Measurements from ENCODE around the gene ZNF627.
A peak's percentile ranks its signal among the peaks of the same experiment; 100 is the strongest.
"Not testable (repeated sequence)": the region's sequence is repeated elsewhere in the genome, so short reads cannot be mapped to it uniquely, and the experiment has no call there.

Gene ZNF627

GRCh38 chr19:11597202-11598102 lies at the start of gene ZNF627:
ZNF627 (plus strand) TSS chr19:11597483; CDS start chr19:11597628, 145 bp downstream.
- peak; percentile 98 for DNase-seq (ENCODE audit: low spot score)

- no peak for DNase-seq (ENCODE audit: low spot score)
These were observed 49.2 kb upstream of the ZNF627 start for GRCh38 chr19:11547929-11548700.

- DNase-seq (ENCODE audit: low spot score), result no peak
These were observed 47.8 kb upstream of the ZNF627 start for GRCh38 chr19:11549386-11549953.

GRCh38 chr19:11550265-11550664 lies 47.0 kb upstream of the ZNF627 start:
- no peak for DNase-seq (ENCODE audit: low spot score)

GRCh38 chr19:11551603-11552235 lies 45.6 kb upstream of the ZNF627 start:
- no peak for DNase-seq (ENCODE audit: low spot score)

- no peak for DNase-seq (ENCODE audit: low spot score)
These were observed 44.5 kb upstream of the ZNF627 start for GRCh38 chr19:11552666-11553372.

GRCh38 chr19:11554160-11554559 lies 43.1 kb upstream of the ZNF627 start:
- DNase-seq (ENCODE audit: low spot score), result no peak

GRCh38 chr19:11555246-11555645 lies 42.0 kb upstream of the ZNF627 start:
- DNase-seq (ENCODE audit: low spot score), result no peak

- no peak for DNase-seq (ENCODE audit: low spot score)
These were observed 40.5 kb upstream of the ZNF627 start for GRCh38 chr19:11556634-11557420.

- peak; percentile 98 for DNase-seq (ENCODE audit: low spot score)
These were observed 38.1 kb upstream of the ZNF627 start, which contains the start of gene ELOF1 for GRCh38 chr19:11558881-11559828. ELOF1 (minus strand) TSS chr19:11559230; CDS start chr19:11554347, 4,883 bp downstream.

- peak; percentile 75 for DNase-seq (ENCODE audit: low spot score)
These were observed 36.8 kb upstream of the ZNF627 start for GRCh38 chr19:11560404-11561051.

- DNase-seq (ENCODE audit: low spot score), result no peak
These were observed 33.8 kb upstream of the ZNF627 start for GRCh38 chr19:11563532-11563931.

- not testable (repeated sequence) for DNase-seq (ENCODE audit: low spot score)
These were observed 33.0 kb upstream of the ZNF627 start for GRCh38 chr19:11564082-11564807.

- not testable (repeated sequence) for DNase-seq (ENCODE audit: low spot score)
These were observed 31.7 kb upstream of the ZNF627 start for GRCh38 chr19:11565649-11565980.

- no peak for DNase-seq (ENCODE audit: low spot score)
These were observed 31.1 kb upstream of the ZNF627 start for GRCh38 chr19:11566164-11566563.

- no peak for DNase-seq (ENCODE audit: low spot score)
These were observed 27.2 kb upstream of the ZNF627 start for GRCh38 chr19:11570039-11570462.

- not testable (repeated sequence) for DNase-seq (ENCODE audit: low spot score)
These were observed 23.9 kb upstream of the ZNF627 start for GRCh38 chr19:11573354-11573753.

- DNase-seq (ENCODE audit: low spot score), result not testable (repeated sequence)
These were observed 23.5 kb upstream of the ZNF627 start for GRCh38 chr19:11573763-11574162.

All from germinal center (tissue), 1 donor.